HG02870 (cell line): ENCODE measurements around the gene FDCSP.
A peak's percentile ranks its signal among the peaks of the same experiment; 100 is the strongest.
"Not testable (repeated sequence)": the region's sequence is repeated elsewhere in the genome, so short reads cannot be mapped to it uniquely, and the experiment has no call there.

ENCODE experiments used
- ATAC-seq: cut with Tn5 transposase; IDR thresholded peaks from one replicate; pipeline ENCODE4 v1.9.1; 2021; ENCODE audit warnings: mild to moderate bottlenecking, moderate library complexity; ENCODE audit not compliant: unreplicated experiment

Gene FDCSP

DNA sequence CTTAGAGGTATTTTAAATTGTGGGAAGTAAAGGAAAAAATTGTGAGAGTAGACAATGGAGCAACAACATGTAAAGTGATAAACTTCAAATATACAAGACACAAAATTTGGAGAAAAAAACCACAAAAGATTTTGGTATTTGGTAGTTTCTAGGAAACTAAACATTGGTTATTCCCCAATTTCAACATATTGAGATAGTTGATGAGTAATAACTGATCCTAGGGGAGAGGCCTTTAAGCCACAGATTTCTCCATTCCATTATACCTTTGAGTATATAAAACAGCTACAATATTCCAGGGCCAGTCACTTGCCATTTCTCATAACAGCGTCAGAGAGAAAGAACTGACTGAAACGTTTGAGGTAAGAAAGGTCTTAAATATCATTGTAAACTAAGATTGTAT lies at the start of gene FDCSP:
Gene FDCSP, plus strand, starts transcription at position 301 of the 400 bp plus-strand sequence. CDS start 5,071 bp downstream, outside the sequence.
- ATAC-seq: no peak

DNA sequence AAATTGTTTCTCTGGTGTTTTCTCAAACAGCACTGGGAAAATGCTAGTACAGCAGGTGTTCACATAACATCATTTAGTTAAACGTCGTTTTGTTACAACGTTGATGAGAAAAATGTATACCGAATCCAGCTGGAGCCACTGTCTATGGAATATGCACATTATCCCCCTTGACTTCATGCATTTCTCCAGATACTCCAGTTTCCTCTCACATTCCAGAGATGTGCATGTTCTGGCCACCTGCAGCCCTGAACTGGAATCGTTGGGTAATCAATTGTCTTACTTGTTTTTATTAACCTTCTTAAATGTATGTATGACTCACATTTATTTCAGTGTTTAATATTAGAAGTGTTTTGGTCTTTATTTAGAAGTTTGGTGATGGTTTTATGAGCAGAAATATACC lies 48.8 kb upstream of the FDCSP start:
- ATAC-seq: no peak

DNA sequence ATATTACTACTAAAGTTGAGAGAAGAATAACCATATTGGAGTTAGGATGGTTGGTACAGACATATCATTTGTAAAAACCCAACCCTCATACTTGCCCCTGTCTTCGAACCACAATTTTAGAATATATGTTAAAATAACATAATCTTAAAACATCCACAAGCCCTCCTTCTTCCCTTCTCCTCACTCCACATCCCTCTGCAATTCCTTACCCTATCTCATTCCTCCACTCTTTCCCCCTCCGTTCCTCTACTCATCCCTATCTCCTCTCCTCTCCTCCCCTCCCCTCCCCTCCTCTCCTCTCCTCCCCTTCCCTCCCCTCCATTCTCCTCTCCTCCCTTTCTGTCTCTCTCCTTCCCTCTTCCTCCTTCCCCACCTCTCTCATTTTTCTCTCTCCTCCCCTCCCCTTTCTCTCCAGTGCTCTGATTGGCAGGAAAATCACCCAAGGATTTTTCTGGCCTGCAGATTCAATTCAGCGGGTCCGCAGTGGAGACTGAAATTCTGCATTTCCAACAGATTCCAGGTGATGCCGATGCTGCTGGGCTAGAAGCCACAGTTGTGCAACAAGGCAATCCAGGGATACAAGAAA lies 47.8 kb upstream of the FDCSP start:
- ATAC-seq: no peak

DNA sequence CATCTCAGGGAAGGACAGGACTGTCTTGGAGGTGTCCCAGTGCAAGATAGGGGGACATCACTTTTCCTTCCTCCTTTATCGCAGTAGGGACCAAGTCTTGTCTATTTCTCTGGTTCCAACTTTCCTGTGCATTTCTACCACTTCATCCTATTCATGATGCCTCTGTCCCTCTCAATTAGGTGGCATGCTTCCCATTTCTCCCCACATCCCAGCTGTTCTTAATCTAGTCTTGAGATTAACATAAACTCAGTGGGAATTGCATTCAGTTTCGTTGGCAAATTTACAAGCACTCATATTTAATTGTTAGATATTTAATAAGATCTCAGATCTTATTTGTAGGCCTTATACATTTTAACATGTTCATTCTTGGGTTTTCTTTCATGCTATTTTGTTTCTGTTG lies 46.1 kb upstream of the FDCSP start:
- ATAC-seq: no peak

DNA sequence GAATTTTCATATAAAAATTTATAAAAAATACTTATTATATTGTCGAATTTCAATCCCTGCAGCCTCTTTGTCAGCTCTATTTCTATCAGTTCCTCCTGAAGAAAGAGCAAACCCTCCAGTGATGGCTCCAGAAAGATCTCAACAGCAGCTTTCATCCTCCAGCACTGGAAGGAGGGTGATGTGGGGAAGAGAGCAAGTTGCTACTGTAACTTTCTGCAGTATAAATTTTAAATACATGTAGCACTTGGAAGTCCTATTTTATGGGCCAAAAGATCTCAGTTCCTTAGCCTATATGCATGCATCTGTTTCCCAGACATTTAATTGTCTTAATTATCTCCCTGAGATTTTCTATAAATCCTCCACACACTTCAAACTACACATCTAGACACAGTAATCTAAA lies 44.1 kb upstream of the FDCSP start:
- no peak for ATAC-seq

DNA sequence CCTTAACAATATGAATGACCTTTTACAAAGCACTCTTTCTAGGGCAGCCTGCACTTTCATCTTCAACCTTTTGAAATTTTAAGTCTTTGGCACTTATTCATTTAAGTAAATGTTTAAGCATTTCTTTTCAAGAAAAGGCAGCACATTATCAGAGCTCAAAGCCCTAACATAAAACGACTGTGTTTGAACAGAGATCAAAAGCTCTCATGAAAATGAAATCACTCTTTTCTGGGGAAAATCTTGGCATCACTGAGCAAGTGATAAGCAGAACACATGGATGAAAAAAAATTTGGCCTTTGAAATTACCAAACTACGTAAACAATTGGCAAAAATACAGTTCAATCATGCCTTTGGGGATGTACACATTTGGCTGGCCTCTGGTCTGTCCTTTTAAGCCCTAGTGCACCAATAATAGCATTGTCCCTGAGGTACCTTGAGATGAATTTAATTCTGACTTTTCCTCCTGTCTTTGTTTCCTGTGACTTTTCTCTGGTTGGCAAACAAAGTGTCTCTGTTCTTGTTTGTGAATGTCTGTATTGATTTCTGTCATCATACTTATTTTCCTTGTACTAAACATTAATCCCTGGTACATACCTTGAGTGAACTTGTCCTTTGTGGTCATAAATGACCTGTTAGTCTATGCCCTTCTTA lies 43.3 kb upstream of the FDCSP start:
- no peak for ATAC-seq

DNA sequence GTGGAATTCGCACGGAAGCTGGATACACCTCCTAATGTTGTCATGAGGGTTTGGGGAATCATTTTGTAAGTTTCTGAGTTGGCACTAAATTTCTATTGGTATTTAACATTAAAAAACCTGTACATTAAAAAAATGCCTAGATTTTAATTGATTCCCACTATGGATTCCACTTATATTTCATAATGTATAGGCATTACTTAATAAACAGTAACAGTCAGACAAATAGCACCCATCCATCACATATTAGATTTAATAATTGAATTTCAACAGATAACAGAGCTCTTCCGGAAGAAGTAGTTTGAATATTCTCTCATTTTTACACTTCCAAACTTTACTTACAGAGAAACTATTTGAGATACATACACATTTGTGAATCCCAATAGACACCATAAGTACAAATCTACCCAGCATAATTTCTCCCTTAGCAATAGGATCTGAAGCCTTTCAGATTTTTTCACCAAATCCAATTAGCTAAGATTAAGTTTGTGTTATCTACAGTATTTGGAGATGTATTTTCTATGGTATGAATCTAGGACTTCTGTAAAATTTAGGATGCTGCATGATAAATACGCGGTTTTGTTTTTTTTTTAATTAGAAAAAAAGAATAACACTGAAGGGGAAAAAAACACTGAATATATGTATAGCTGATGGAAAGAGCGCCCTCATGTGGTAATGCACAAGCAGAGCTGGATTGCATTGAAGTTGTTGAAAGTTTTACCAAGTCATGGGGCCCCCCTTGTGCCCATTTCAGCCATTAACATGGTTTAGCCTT lies 42.6 kb upstream of the FDCSP start:
- ATAC-seq: peak; percentile 85

DNA sequence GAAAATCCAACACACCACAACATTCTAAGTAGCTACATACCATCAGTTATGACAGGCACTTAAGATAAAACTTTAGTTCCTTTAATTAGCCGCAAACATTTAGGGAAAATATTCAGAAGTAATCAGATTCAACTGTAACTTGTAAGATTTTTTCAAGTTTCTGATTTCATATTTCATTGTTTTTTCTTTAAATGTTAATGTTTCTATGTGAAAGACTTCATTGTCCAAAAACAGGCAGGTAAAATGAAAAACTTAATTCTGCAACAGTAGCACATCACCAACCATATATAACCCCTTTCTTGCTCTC lies 42.0 kb upstream of the FDCSP start:
- no peak for ATAC-seq

DNA sequence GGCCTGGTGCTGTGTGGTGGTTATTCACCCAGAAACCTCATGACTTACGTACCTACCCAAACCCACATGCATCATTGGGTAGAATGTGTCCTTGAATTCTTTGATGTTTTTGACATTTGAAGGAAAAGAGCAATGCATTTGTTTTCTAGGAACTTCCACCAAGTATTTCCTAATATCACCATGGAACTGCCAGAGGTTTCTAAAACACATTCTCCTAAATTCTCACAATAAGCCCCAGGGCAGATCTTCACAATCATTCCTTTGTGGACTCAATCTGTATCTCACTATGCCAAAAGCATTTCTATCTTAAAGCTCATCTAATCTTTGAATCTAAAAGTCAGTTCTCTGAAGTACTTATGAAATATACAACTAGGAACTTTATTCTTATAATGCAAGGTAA lies 38.7 kb upstream of the FDCSP start:
- ATAC-seq: no peak

DNA sequence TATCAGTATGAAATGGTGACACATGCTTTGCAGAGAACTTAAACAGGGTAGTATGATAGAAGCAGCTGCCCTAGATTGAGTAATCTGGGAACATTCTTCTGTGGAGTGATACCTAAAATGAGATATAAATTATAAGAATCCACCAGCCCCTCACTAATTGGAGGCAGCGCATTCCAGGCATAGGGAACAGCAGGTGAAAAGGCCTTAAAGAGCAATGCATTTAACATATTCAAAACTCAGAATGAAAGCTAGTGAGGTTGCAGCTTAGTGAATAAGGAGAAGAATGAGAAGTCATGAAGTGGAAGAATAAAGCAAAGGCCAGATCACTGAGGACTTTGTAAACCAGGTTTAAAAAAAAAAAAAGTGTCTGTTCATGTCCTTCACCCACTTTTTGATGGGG lies 35.3 kb upstream of the FDCSP start:
- ATAC-seq: no peak

DNA sequence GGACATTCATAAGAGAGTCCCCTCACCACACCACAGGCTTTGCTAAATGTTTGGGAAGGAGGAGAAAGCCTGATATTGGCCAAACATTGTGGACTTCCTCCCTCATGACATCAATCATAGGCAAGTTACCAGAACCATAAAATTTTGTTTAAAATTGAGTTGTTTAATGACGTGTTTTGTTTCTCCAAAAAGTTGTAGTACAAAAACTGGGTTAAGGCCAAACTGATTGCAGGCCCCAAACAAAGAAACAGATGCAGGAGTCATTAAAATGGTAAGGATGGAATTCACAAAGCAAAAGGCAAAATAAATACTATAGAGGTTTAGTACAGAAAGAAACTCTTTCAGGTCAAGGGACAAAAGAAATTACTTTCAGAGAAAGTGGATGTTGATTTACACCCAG lies 34.3 kb upstream of the FDCSP start:
- ATAC-seq: no peak

DNA sequence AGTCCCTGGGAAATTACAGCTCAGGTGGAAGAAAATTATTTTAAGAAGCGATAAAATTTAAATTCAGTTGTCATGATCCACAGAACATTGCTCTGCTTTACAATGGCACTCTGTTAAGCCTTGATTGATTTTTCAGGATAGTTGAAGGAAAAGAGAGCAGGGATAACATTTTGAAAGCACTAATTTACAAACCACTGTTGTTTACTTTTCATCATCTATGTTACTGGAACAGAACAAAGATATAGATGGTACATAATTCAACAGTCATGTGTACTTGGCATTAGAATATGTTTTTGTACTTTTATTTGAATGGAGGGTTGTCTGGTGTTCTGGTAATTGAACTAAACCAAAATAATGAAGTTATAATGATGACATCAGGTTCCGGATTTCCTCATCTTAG lies 33.0 kb upstream of the FDCSP start:
- ATAC-seq: no peak

DNA sequence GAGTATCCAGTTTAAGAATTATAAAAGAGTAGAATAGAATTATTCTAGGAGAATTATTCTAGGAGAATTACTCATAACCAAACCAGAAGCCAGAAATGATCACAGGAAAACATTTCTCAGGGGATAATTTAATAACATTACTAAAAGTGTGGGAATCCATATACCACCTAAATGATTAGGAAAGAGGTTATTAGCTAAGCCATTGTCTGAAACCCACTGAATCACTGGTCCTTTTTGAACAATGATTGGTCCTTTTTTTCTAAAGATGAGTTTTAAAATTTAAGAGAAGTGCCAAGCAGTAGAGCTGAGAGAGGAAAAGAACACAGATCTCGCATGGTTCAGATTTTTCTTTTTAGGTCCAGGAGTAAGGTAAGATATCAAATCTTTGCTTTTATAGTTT lies 30.5 kb upstream of the FDCSP start, which contains the start of gene ODAM:
Gene ODAM, plus strand, starts transcription at position 301 of the 400 bp plus-strand sequence. CDS start 819 bp downstream, outside the sequence.
- ATAC-seq: no peak

DNA sequence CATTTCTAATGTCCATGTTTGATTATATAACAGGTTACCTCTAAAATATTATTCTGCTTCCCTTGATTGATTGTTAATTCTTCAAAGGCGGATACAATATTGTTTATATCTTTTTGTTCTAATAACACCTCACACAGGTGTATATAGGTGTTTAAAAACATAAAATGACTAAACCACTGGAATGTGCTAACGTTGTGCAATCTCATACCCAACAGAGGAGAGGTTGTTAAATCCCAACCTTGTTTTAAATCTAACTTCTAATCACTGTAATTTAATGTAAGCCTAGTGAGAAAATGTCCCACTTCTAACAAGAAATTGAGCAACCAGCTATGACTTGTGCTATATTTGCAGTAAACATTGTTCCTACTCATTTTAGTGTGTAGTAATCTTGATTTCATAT lies 29.1 kb upstream of the FDCSP start:
- no peak for ATAC-seq

DNA sequence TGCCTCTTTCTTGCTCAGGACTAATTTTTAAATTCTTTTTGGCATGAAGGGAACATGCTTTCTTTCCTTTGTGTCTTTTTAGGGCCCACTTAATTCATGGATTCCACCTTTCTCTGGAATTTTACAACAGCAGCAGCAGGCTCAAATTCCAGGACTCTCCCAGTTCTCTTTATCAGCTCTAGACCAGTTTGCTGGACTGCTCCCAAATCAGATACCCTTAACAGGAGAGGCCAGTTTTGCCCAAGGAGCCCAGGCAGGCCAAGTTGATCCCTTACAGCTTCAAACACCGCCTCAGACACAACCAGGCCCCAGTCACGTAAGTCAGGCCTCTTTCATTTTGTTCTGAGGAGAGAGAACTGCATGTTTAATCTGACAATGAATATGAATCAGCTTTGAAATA lies 28.1 kb upstream of the FDCSP start:
- ATAC-seq: no peak

DNA sequence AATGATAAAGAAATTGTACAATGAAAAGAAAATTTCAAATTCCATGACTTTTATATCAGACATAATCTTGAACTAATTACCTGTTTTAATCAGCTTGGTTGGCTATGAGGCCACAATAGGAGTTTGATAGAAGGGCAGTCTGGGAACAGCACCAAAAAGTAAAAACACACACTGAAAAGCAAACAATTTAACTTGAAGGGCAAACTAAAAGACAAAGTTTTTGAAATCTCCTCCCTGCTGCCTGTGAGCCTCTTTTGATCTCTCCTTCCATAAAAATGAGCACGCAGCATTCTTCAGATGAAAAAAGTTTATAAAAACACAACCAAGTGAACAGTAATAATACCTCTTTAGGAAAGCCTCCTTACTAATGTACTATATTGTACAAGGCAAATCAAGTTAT lies 22.3 kb upstream of the FDCSP start:
- ATAC-seq: no peak

DNA sequence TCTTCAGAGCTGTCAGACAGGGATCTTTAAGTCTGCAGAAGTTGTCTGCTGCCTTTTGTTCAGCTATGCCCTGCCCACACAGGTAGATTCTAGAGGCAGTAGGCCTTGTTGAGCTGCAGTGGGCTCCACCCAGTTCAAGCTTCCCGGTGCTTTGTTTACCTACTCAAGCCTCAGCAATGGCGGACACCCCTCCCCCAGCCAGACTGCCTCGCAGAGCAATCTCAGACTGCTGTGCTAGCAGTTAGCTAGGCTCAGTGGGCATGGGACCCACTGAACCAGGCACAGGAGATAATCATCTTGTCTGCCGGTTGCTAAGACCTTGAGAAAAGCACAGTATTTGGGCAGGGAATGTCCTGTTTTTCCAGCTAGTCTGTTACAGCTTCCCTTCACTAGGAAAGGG lies 13.2 kb upstream of the FDCSP start:
- not testable (repeated sequence) for ATAC-seq

DNA sequence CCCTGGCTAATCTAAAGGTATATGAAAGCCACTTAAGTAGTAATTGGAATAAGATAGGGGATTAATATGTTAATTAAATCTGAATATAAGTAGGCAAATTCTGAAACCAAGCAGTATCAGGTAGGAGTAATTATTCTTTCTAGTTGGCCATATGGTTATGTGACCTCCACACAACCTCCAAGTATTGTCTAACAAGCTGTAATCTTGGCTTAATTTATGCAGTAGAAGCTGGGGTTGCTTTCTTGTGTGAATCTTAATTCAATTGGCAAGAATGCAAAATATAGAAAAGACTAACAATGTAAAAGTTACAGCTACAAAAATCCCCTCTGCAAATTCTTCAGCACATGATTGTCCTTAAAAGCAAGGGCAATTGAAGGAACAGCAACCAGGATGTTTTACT lies 9.8 kb upstream of the FDCSP start:
- not testable (repeated sequence) for ATAC-seq

DNA sequence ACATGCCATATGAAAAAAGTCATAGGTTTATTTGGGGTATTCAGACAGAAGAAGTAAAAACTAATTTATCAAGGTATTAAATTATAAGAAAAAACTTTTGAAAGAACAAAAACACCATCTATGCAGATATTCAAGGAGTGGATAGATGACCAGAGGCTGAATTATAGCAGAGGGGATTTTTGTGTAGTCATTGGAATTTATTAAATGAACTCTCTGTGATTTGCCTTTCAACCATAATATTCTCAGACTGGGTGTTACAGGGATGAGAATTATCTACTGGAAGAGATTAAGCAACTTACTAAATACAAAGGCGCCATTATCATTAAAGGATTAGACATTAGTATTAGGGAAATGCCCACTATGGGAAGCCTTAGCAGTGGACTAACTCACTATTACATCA lies 9.4 kb upstream of the FDCSP start:
- not testable (repeated sequence) for ATAC-seq

DNA sequence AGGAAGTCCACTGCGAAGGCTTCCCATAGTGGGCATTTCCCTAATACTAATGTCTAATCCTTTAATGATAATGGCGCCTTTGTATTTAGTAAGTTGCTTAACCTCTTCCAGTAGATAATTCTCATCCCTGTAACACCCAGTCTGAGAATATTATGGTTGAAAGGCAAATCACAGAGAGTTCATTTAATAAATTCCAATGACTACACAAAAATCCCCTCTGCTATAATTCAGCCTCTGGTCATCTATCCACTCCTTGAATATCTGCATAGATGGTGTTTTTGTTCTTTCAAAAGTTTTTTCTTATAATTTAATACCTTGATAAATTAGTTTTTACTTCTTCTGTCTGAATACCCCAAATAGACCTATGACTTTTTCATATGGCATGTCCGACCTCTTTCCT lies 4.5 kb upstream of the FDCSP start:
- ATAC-seq: not testable (repeated sequence)

DNA sequence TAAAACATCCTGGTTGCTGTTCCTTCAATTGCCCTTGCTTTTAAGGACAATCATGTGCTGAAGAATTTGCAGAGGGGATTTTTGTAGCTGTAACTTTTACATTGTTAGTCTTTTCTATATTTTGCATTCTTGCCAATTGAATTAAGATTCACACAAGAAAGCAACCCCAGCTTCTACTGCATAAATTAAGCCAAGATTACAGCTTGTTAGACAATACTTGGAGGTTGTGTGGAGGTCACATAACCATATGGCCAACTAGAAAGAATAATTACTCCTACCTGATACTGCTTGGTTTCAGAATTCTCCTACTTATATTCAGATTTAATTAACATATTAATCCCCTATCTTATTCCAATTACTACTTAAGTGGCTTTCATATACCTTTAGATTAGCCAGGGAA lies 4.1 kb upstream of the FDCSP start:
- not testable (repeated sequence) for ATAC-seq

DNA sequence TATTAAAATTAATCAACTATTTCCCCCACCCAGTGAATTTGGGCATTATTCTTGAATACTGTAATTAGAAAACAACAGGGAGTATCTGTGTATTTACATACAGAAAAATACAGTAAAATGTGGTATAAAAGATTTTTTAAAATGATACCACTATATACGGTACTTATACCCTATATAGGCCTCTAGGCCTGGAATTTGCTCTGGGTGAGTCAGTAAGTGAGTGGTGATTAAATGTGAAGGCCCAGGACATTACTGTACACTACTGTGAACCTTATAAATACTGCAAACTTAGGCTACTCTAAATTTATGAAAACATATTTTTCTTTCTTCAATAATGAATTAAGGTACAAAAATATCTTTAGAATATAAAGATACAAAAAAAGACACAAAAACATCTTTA lies 10.2 kb downstream of the FDCSP start:
- no peak for ATAC-seq
